HG03378 (cell line): Measurements from ENCODE around the gene BANF1.

Experiments used
- ATAC-seq: cut with Tn5 transposase; IDR thresholded peaks from one replicate; pipeline ENCODE4 v1.9.1; 2021; ENCODE audit warnings: mild to moderate bottlenecking, moderate library complexity; ENCODE audit not compliant: unreplicated experiment

Gene BANF1

GRCh38 chr11:65977621-65978390 lies 24.5 kb upstream of the BANF1 start:
- ATAC-seq: no peak

GRCh38 chr11:65978391-65979238 lies 23.7 kb upstream of the BANF1 start:
- no peak for ATAC-seq

- ATAC-seq: no peak
Measured at GRCh38 chr11:65979261-65979759, 23.0 kb upstream of the BANF1 start.

GRCh38 chr11:65981101-65981740 lies 21.1 kb upstream of the BANF1 start:
- ATAC-seq: no peak

GRCh38 chr11:65981972-65982823 lies 20.1 kb upstream of the BANF1 start:
- no peak for ATAC-seq

- no peak for ATAC-seq
Measured at GRCh38 chr11:65982824-65983588, 19.3 kb upstream of the BANF1 start.

GRCh38 chr11:65983589-65983987 lies 18.7 kb upstream of the BANF1 start:
- no peak for ATAC-seq

- ATAC-seq: no peak
Measured at GRCh38 chr11:65987336-65987735, 15.0 kb upstream of the BANF1 start.

- peak; percentile 92 for ATAC-seq
Measured at GRCh38 chr11:65988791-65989592, 13.3 kb upstream of the BANF1 start.

GRCh38 chr11:65992056-65992455 lies 10.2 kb upstream of the BANF1 start:
- no peak for ATAC-seq

GRCh38 chr11:65997286-65997685 lies 5.0 kb upstream of the BANF1 start:
- no peak for ATAC-seq

GRCh38 chr11:66002648-66003225 lies 434 bp downstream of the BANF1 start:
- ATAC-seq: peak; percentile 27

- ATAC-seq: no peak
Measured at GRCh38 chr11:66003291-66003690, 988 bp downstream of the BANF1 start.

GRCh38 chr11:66004186-66004585 lies 1.9 kb downstream of the BANF1 start:
- no peak for ATAC-seq

- no peak for ATAC-seq
Measured at GRCh38 chr11:66006134-66006890, 4.0 kb downstream of the BANF1 start.

GRCh38 chr11:66006891-66007176 lies 4.5 kb downstream of the BANF1 start:
- no peak for ATAC-seq

GRCh38 chr11:66007201-66007634 lies 4.9 kb downstream of the BANF1 start:
- no peak for ATAC-seq

- no peak for ATAC-seq
Measured at GRCh38 chr11:66008095-66008467, 5.8 kb downstream of the BANF1 start.
